Stimulated activated naive CD8-positive, alpha-beta T cell treated with anti-CD3 and anti-CD28 coated beads, Interleukin-15, amount 100 ng/mL, for 72 hours (primary cell): ENCODE measurements around the gene SLC27A6.
"Not testable (repeated sequence)": the region's sequence is repeated elsewhere in the genome, so short reads cannot be mapped to it uniquely, and the experiment has no call there.

Experiments
- ATAC-seq: fragments of 150-1000 bp; cut with Tn5 transposase; 2 replicates; pipeline ENCODE4 v1.10.0; 2021; ENCODE audit warnings: mild to moderate bottlenecking, moderate library complexity
- DNase-seq, 2 donors: peaks; one replicate each; pipeline ENCODE4 v3.0.0; 2021 to 2022
- H3K27ac Mint-ChIP-seq, 2 donors: one replicate each; pipeline ENCODE4 v1.8.0; 2022; ENCODE audit warnings: mild to moderate bottlenecking in 2 of 2, mixed read lengths in 2 of 2, moderate library complexity in 2 of 2
- H3K27me3 Mint-ChIP-seq: one replicate; pipeline ENCODE4 v1.8.0; 2022; ENCODE audit warnings: mixed read lengths
- H3K4me1 Mint-ChIP-seq: one replicate; pipeline ENCODE4 v1.8.0; 2022; ENCODE audit warnings: mild to moderate bottlenecking, mixed read lengths
- H3K4me3 Mint-ChIP-seq, 2 donors: one replicate each; pipeline ENCODE4 v1.8.0; 2022; ENCODE audit warnings: mild to moderate bottlenecking in 2 of 2, mixed read lengths in 2 of 2, moderate library complexity in 1 of 2
- H3K9me3 Mint-ChIP-seq, 2 donors: one replicate each; pipeline ENCODE4 v1.8.0; 2022; ENCODE audit warnings: mixed read lengths in 2 of 2

SLC27A6 gene, protein sequence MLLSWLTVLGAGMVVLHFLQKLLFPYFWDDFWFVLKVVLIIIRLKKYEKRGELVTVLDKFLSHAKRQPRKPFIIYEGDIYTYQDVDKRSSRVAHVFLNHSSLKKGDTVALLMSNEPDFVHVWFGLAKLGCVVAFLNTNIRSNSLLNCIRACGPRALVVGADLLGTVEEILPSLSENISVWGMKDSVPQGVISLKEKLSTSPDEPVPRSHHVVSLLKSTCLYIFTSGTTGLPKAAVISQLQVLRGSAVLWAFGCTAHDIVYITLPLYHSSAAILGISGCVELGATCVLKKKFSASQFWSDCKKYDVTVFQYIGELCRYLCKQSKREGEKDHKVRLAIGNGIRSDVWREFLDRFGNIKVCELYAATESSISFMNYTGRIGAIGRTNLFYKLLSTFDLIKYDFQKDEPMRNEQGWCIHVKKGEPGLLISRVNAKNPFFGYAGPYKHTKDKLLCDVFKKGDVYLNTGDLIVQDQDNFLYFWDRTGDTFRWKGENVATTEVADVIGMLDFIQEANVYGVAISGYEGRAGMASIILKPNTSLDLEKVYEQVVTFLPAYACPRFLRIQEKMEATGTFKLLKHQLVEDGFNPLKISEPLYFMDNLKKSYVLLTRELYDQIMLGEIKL

GRCh38 chr5:128965011-128965637, at the start of gene SLC27A6:
SLC27A6 (plus strand) TSS chr5:128965488; CDS start chr5:128966138, 650 bp downstream.
- no peak within 1 kb of the TSS for H3K4me3 Mint-ChIP-seq
- no peaks in the 10 kb centered on the region for H3K4me1 Mint-ChIP-seq
- ATAC-seq, result peak; percentile 45
- peaks cover 13 to 22% of the 10 kb centered on the region in 2 donors for H3K9me3 Mint-ChIP-seq
- peaks cover 31% of the 10 kb centered on the region for H3K27me3 Mint-ChIP-seq
- no peak for DNase-seq
- H3K27ac Mint-ChIP-seq, result no peak within 1 kb of the TSS

DNA sequence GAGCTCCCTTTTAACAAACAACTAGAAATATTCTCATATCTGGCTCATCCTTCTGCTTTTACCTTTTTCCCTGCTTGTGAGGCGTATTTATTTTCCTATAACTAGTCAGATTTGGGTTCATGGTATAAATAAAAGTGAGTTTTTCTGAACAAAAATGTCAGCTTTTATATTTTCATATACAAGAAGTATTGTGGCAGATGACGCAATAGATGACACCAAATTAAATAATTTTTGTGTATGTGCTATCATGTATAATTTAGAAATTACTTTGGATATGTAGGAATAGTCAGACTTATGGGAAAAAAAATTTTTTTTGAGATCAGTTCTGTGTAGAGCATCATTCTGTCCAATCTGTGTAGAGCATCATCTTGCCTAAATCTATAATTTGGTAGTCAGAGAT, 45.7 kb upstream of the SLC27A6 start:
- H3K27me3 Mint-ChIP-seq, result no peaks in the 10 kb centered on the region
- H3K4me3 Mint-ChIP-seq, result no peak overlapping the region
- no peak for ATAC-seq
- no peak for DNase-seq
- H3K4me1 Mint-ChIP-seq, result no peaks in the 10 kb centered on the region
- H3K27ac Mint-ChIP-seq, result no peak overlapping the region
- H3K9me3 Mint-ChIP-seq, result no peaks in the 10 kb centered on the region

GRCh38 chr5:128920345-128921215, 44.7 kb upstream of the SLC27A6 start:
- H3K9me3 Mint-ChIP-seq, result no peaks in the 10 kb centered on the region
- no peaks in the 10 kb centered on the region for H3K4me1 Mint-ChIP-seq
- H3K27me3 Mint-ChIP-seq, result no peaks in the 10 kb centered on the region
- DNase-seq, result no peak
- H3K27ac Mint-ChIP-seq, result no peak overlapping the region
- no peak for ATAC-seq
- no peak overlapping the region for H3K4me3 Mint-ChIP-seq

DNA sequence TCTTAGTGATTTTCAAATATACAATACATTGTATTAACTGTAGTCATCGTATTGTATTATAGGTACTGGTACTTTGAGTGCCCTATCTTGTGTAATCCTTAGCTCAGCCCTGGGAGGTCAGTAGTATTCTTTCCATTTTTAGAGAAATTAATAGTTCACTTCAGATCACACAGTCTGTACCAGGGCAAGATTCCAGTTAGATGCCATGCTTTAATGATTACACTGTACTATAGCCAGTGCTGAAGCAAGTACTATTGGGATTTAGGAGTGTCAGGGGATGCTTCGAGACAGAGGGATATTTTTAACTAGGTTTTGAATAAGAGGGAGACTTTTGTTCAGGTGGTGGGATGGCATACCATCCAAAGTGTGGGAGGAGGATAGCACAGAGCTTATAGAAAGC, 41.0 kb upstream of the SLC27A6 start:
- Mint-ChIP-seq H3K27me3 (peaks cover 7% of the 10 kb centered on the region), H3K4me3 (no peak overlapping the region), H3K4me1 (no peaks in the 10 kb centered on the region), H3K9me3 (no peaks in the 10 kb centered on the region), H3K27ac (no peak overlapping the region)
- no peak for ATAC-seq
- DNase-seq, result no peak

GRCh38 chr5:128925973-128926372, 39.3 kb upstream of the SLC27A6 start:
- H3K4me1 Mint-ChIP-seq, result no peaks in the 10 kb centered on the region
- DNase-seq (no peak), ATAC-seq (no peak)
- peaks cover 7% of the 10 kb centered on the region for H3K27me3 Mint-ChIP-seq
- no peaks in the 10 kb centered on the region for H3K9me3 Mint-ChIP-seq
- no peak overlapping the region for H3K4me3 Mint-ChIP-seq
- peak overlapping the region in 1 of 2 donors; percentile 36 for H3K27ac Mint-ChIP-seq

DNA sequence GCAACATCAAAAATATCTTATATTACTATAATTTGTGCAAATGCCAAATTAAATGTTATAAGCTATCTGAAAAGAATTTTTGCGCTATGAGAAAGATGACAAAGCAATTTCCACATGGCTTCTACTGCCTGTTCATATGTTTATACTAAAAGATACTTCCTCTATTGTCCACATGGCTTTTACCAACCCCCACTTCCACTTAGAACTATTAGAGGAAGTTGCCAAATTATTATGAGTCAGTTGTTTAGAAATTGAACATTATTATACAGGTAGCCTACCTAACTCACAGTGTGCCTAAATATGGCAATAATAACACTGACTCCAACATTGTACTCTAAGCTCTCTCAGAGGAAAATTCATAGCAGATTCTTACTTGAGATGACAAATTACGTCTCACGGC, 37.6 kb upstream of the SLC27A6 start:
- Mint-ChIP-seq H3K27ac (no peak overlapping the region), H3K4me1 (no peaks in the 10 kb centered on the region), H3K27me3 (peaks cover 7% of the 10 kb centered on the region), H3K4me3 (no peak overlapping the region), H3K9me3 (no peaks in the 10 kb centered on the region)
- no peak for ATAC-seq
- no peak for DNase-seq

GRCh38 chr5:128932232-128932631, 33.1 kb upstream of the SLC27A6 start:
- ATAC-seq, H3K27ac Mint-ChIP-seq, H3K27me3 Mint-ChIP-seq, H3K9me3 Mint-ChIP-seq, DNase-seq, H3K4me3 Mint-ChIP-seq, H3K4me1 Mint-ChIP-seq: not testable (repeated sequence)

DNA sequence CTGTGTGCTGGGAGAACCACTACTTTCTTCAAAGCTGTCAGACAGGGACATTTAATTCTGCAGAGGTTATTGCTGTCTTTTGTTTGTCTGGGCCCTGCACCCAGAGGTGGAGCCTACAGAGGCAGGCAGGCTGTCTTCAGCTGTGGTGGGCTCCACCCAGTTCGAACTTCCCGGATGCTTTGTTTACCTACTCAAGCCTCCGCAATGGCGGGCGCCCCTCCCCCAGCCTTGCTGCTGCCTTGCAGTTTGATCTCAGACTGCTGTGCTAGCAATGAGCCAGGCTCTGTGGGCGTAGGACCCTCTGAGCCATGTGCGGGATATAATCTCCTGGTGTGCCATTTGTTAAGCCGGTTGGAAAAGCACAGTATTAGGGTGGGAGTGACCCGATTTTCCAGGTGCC, 22.2 kb upstream of the SLC27A6 start:
- H3K4me1 Mint-ChIP-seq, ATAC-seq: not testable (repeated sequence)
- peaks cover 0 to 13% of the 10 kb centered on the region in 2 donors for H3K9me3 Mint-ChIP-seq

DNA sequence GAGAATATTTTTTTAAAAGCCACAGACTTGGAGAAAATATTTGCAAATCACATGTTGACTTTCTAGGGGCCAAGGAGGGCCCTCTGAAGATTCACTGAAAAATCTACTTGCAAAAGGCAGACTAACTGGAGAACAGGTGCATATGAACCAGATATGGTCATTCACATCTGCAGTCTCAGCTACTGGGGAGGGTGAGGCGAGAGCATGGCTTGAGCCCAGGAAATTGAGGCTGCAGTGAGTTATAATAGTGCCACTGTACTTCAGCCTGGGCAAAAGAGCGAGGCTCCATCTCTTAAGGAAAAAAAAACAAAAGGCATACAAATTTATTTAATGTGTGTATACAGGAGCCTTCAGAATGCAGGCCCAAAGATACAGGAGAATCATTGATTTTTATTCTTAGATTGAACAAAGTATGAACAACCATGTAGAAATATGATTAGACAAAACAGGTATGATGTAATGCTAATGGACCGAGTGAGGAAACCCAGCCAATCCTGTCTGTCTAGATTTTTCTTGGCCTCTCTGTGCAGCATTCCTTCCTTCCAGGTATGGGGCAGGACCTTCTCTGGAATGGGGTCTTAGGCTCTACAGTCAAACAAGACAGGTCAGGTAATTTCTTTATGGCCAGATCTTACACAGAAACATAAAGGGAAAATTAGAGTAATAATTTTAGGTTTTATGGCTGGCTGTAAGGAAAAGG, 15.3 kb upstream of the SLC27A6 start:
- DNase-seq, result no peak
- Mint-ChIP-seq H3K4me3 (no peak overlapping the region), H3K9me3 (peaks cover 0 to 9% of the 10 kb centered on the region in 2 donors), H3K4me1 (no peaks in the 10 kb centered on the region), H3K27me3 (no peaks in the 10 kb centered on the region), H3K27ac (no peak overlapping the region)
- no peak for ATAC-seq

More for the DNA sequence above, 22.2 kb upstream of the SLC27A6 start:
- not testable (repeated sequence) for DNase-seq, H3K27me3 Mint-ChIP-seq, H3K4me3 Mint-ChIP-seq, H3K27ac Mint-ChIP-seq

DNA sequence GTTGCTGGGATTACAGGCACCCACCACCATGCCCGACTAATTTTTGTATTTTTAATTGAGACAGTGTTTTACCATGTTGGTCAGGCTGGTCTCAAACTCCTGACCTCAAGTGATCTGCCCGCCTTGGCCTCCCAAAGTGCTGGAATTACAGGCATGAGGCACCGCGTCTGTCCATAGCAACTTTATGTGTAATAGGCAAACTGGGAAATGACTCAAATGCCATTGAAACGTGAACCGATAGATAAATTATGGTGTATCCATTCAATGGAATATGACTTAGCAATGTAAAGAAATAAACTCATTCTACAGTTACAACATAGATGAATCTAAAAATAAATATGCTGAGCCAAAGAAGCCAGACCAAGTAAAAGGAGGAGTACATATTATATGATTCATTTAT, 14.0 kb upstream of the SLC27A6 start:
- H3K4me3 Mint-ChIP-seq, DNase-seq, H3K4me1 Mint-ChIP-seq, H3K9me3 Mint-ChIP-seq, H3K27ac Mint-ChIP-seq, ATAC-seq, H3K27me3 Mint-ChIP-seq: not testable (repeated sequence)

GRCh38 chr5:128956164-128956563, 9.1 kb upstream of the SLC27A6 start:
- DNase-seq (no peak), ATAC-seq (no peak)
- Mint-ChIP-seq H3K4me1 (no peaks in the 10 kb centered on the region), H3K9me3 (peaks cover 10 to 20% of the 10 kb centered on the region in 2 donors), H3K27ac (no peak overlapping the region), H3K4me3 (no peak overlapping the region), H3K27me3 (peaks cover 11% of the 10 kb centered on the region)

DNA sequence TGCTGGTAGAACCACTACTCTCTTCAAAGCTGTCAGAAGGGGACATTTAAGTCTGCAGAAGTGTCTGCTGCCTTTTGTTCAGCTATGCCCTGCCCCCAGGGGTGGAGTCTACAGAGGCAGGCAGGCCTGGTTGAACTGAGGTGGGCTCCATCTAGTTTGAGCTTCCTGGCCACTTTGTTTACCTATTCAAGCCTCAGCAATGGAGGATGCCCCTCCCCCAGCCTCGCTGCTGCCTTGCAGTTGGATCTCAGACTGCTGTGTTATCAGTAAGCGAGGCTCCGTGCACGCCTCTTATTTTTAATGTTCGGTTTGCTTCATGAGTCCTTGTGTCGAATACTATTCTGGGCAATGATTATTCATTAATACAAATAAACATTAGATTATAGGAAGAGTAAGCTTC, 3.1 kb upstream of the SLC27A6 start:
- Mint-ChIP-seq H3K4me3 (no peak overlapping the region), H3K9me3 (peaks cover 13 to 32% of the 10 kb centered on the region in 2 donors), H3K4me1 (no peaks in the 10 kb centered on the region), H3K27me3 (peaks cover 41% of the 10 kb centered on the region), H3K27ac (no peak overlapping the region)
- ATAC-seq, result no peak
- DNase-seq, result no peak

DNA sequence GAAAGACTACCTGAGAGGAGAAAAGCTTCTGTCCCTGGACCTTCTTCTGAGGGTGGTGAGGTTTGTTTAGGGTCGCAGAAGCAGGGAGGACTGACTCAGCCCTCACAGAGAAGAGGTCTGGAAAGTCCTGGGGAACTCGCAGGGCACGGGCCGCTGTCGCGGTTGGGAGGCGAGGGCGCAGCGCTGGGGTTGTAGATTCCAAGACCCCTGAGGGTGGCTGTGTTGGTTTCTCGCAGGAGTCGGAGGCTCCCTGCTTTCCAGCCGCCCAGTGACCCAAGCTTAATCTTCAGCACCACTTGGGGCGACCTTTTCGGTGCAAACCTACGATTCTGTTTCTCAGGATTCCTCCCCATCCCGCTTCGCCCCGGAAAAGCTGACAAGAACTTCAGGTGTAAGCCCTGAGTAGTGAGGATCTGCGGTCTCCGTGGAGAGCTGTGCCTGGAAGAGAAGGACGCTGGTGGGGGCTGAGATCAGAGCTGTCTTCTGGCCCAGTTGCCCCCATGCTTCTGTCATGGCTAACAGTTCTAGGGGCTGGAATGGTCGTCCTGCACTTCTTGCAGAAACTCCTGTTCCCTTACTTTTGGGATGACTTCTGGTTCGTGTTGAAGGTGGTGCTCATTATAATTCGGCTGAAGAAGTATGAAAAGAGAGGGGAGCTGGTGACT, 482 bp downstream of the SLC27A6 start:
- peaks cover 7 to 17% of the 10 kb centered on the region in 2 donors for H3K9me3 Mint-ChIP-seq
- peaks cover 29% of the 10 kb centered on the region for H3K27me3 Mint-ChIP-seq
- H3K4me3 Mint-ChIP-seq, result no peak overlapping the region
- H3K27ac Mint-ChIP-seq, result no peak overlapping the region
- ATAC-seq, result no peak
- H3K4me1 Mint-ChIP-seq, result no peaks in the 10 kb centered on the region
- no peak for DNase-seq

GRCh38 chr5:128966375-128966774, 1.1 kb downstream of the SLC27A6 start:
- H3K27me3 Mint-ChIP-seq, result peaks cover 29% of the 10 kb centered on the region
- peaks cover 3 to 17% of the 10 kb centered on the region in 2 donors for H3K9me3 Mint-ChIP-seq
- DNase-seq, result no peak
- H3K27ac Mint-ChIP-seq, result no peak overlapping the region
- no peak overlapping the region for H3K4me3 Mint-ChIP-seq
- no peaks in the 10 kb centered on the region for H3K4me1 Mint-ChIP-seq
- ATAC-seq, result no peak
